Common myeloid progenitor, CD34-positive (primary cell): ENCODE results near the gene PRKAG1.

Source experiments
- CTCF ChIA-PET: fragments of 350-600 bp; sonication (Branson Sonifier 250); formaldehyde crosslinking; loops from one replicate; lab custom pipeline; 2021; ENCODE audit warnings: antibody characterized with exemption; lab: Charles Lee
- POLR2A ChIA-PET: fragments of 350-600 bp; sonication (Branson Sonifier 250); formaldehyde crosslinking; loops from one replicate; lab custom pipeline; 2021; ENCODE audit warnings: antibody characterized with exemption; lab: Charles Lee
- DNase-seq, 3 donors: peaks; one replicate each; pipeline versions ENCODE4 v3.0.0 to v3.0.0-alpha.2; 2013
- H3K27ac ChIP-seq, 2 experiments: 1 replicate in 1 of 2; 2 replicates in 1 of 2; pipeline ENCODE4 v1.7.0; 2013; ENCODE audit warnings: inconsistent platforms in 2 of 2, low read length in 2 of 2, mild to moderate bottlenecking in 2 of 2, low read depth in 1 of 2, moderate library complexity in 1 of 2; ENCODE audit not compliant: severe bottlenecking in 2 of 2, insufficient read depth in 1 of 2, poor library complexity in 1 of 2
- H3K27me3 ChIP-seq, 5 experiments: replicated peaks in 2 of 5; 1 replicate in 3 of 5; 2 replicates in 2 of 5; pipeline versions ENCODE4 v1.6.1 to v1.7.0; 2013; ENCODE audit warnings: low read length in 4 of 5, mild to moderate bottlenecking in 2 of 5, moderate library complexity in 2 of 5, inconsistent platforms in 1 of 5; ENCODE audit not compliant: insufficient read depth in 5 of 5, control insufficient read depth in 4 of 5
- H3K36me3 ChIP-seq, 4 experiments: 1 replicate in 2 of 4; 2 replicates in 2 of 4; pipeline versions ENCODE4 v1.6.1 to v1.7.0; 2013; ENCODE audit warnings: low read length in 3 of 4, control low read depth in 1 of 4, mild to moderate bottlenecking in 1 of 4; ENCODE audit not compliant: control insufficient read depth in 4 of 4, insufficient read depth in 4 of 4
- H3K4me1 ChIP-seq, 4 experiments: 1 replicate in 3 of 4; 2 replicates in 1 of 4; pipeline versions ENCODE4 v1.6.1 to v1.7.1; 2013; ENCODE audit warnings: low read length in 3 of 4, mild to moderate bottlenecking in 3 of 4, control low read depth in 1 of 4, inconsistent platforms in 1 of 4, moderate library complexity in 1 of 4; ENCODE audit not compliant: control insufficient read depth in 4 of 4, insufficient read depth in 4 of 4; ENCODE audit errors: control extremely low read depth in 1 of 4
- H3K4me3 ChIP-seq, 7 experiments: 1 replicate in 4 of 7; 2 replicates in 3 of 7; pipeline versions ENCODE4 v1.5.1 to v1.7.0; 2013; ENCODE audit warnings: mild to moderate bottlenecking in 7 of 7, low read length in 6 of 7, moderate library complexity in 6 of 7, inconsistent platforms in 2 of 7, low read depth in 2 of 7, control low read depth in 1 of 7; ENCODE audit not compliant: insufficient read depth in 4 of 7, control insufficient read depth in 1 of 7; ENCODE audit errors: extremely low read depth in 1 of 7
- H3K9me3 ChIP-seq, 5 experiments: 1 replicate in 4 of 5; 2 replicates in 1 of 5; pipeline versions ENCODE4 v1.6.1 to v1.7.1; 2013; ENCODE audit warnings: low read length in 4 of 5, mild to moderate bottlenecking in 2 of 5, inconsistent platforms in 1 of 5, low read depth in 1 of 5, moderate library complexity in 1 of 5; ENCODE audit not compliant: control insufficient read depth in 4 of 5, insufficient read depth in 2 of 5; ENCODE audit errors: control extremely low read depth in 1 of 5
- WGBS: methylation state at CpG from one replicate; pipeline ENCODE4 v1.1.5; 2013; ENCODE audit not compliant: insufficient coverage; 5-methylcytosine and 5-hydroxymethylcytosine counted together

PRKAG1 gene

GRCh38 chr12:48979602-48980388, 38.8 kb downstream of the PRKAG1 start:
- peaks cover 0 to 47% (median 42%) of the 10 kb centered on the region in 4 experiments for H3K4me1 ChIP-seq
- H3K36me3 ChIP-seq: no peaks in the 10 kb centered on the region
- POLR2A ChIA-PET: no interaction called here
- under 1% methylated on average over 50 of the region's 55 CpGs for WGBS
- no peak overlapping the region for H3K27ac ChIP-seq
- H3K4me3 ChIP-seq: peak overlapping the region; percentile 15 to 69 (median 51)
- H3K9me3 ChIP-seq: no peaks in the 10 kb centered on the region
- peak in 2 of 3 donors; percentile 32 to 47 for DNase-seq
- H3K27me3 ChIP-seq: peaks cover 7 to 95% (median 52%) of the 10 kb centered on the region in 5 experiments
- CTCF ChIA-PET: interaction anchor here (1.4 to 75.7 kb wide), 7 partner anchors 5 to 127 kb away, joined by 3 to 1637 read pairs (median 64); partner anchors contain the start of genes ARF3, DDN, DDX23 and FKBP11

GRCh38 chr12:48978741-48979601, 39.6 kb downstream of the PRKAG1 start:
- CTCF ChIA-PET: interaction anchor here (1.2 to 75.7 kb wide), 9 partner anchors 4 to 127 kb away, joined by 3 to 1637 read pairs (median 12); partner anchors contain the start of genes ARF3, DDN, DDX23 and FKBP11
- Histone ChIP-seq H3K27ac (no peak overlapping the region), H3K36me3 (no peaks in the 10 kb centered on the region), H3K27me3 (peaks cover 7 to 95% (median 51%) of the 10 kb centered on the region in 5 experiments), H3K4me1 (peaks cover 0 to 50% (median 44%) of the 10 kb centered on the region in 4 experiments), H3K9me3 (no peaks in the 10 kb centered on the region), H3K4me3 (peak overlapping the region in 6 of 7 experiments; percentile 15 to 69 (median 54))
- WGBS: 2% methylated on average over 37 of the region's 45 CpGs
- DNase-seq: peak in 1 of 3 donors; percentile 33
- POLR2A ChIA-PET: interaction anchor here (1.5 to 1.9 kb wide), 2 partner anchors 9 to 19 kb away, joined by 4 to 7 read pairs; no protein-coding TSS in a partner anchor

- 2% methylated on average over 34 of the region's 45 CpGs for WGBS
- DNase-seq: no peak
- CTCF ChIA-PET: interaction anchor here (1.0 to 75.7 kb wide), 11 partner anchors 3 to 151 kb away, joined by 4 to 1637 read pairs (median 10); partner anchors contain the start of genes ARF3, DDN, FKBP11 and WNT1
- Histone ChIP-seq H3K9me3 (no peaks in the 10 kb centered on the region), H3K4me3 (peak within 1 kb of the TSS in 6 of 7 experiments; percentile 1 to 69 (median 40)), H3K4me1 (peaks cover 0 to 52% (median 47%) of the 10 kb centered on the region in 4 experiments), H3K27me3 (peaks cover 4 to 95% (median 54%) of the 10 kb centered on the region in 5 experiments), H3K27ac (no peak within 1 kb of the TSS), H3K36me3 (no peaks in the 10 kb centered on the region)
- POLR2A ChIA-PET: interaction anchor here (0.8 to 1.9 kb wide), 5 partner anchors 10 to 37 kb away, joined by 3 to 7 read pairs (median 4); partner anchors contain the start of gene ARF3
Measured at GRCh38 chr12:48978291-48978740, 40.3 kb downstream of the PRKAG1 start, which contains the start of gene WNT1. Gene WNT1, plus strand, starts transcription at chr12:48978322. Its CDS starts 329 bp downstream, at chr12:48978651.

- CTCF ChIA-PET: interaction anchor here (1.0 to 75.7 kb wide), 13 partner anchors 3 to 152 kb away, joined by 3 to 1637 read pairs (median 5); partner anchors contain the start of genes ARF3, DDN, FKBP11 and RHEBL1
- H3K27me3 ChIP-seq: peaks cover 4 to 97% (median 56%) of the 10 kb centered on the region in 5 experiments
- H3K9me3 ChIP-seq: no peaks in the 10 kb centered on the region
- WGBS: 13% methylated on average over 25 of the region's 50 CpGs
- POLR2A ChIA-PET: interaction anchor here (0.8 to 1.9 kb wide), 5 partner anchors 11 to 36 kb away, joined by 3 to 7 read pairs (median 4); partner anchors contain the start of gene ARF3
- DNase-seq: peak; percentile 81 to 95 (median 94)
- H3K4me1 ChIP-seq: peaks cover 0 to 57% (median 53%) of the 10 kb centered on the region in 4 experiments
- no peaks in the 10 kb centered on the region for H3K36me3 ChIP-seq
- no peak overlapping the region for H3K27ac ChIP-seq
- H3K4me3 ChIP-seq: peak overlapping the region in 2 of 7 experiments; percentile 58 to 66
Measured at GRCh38 chr12:48977290-48978281, 41.0 kb downstream of the PRKAG1 start.

- POLR2A ChIA-PET: interaction anchor here (1.2 kb wide), 1 partner anchor 17 kb away, joined by 5 read pairs; the partner anchor contains the start of gene ARF3
Measured at GRCh38 chr12:48973941-48974673, 44.5 kb downstream of the PRKAG1 start.

More at GRCh38 chr12:48973941-48974673, 44.5 kb downstream of the PRKAG1 start:
- Histone ChIP-seq H3K27ac (no peak overlapping the region), H3K27me3 (peaks cover 4 to 96% (median 54%) of the 10 kb centered on the region in 5 experiments), H3K9me3 (no peaks in the 10 kb centered on the region), H3K4me3 (no peak overlapping the region), H3K4me1 (peaks cover 0 to 64% (median 59%) of the 10 kb centered on the region in 4 experiments), H3K36me3 (no peaks in the 10 kb centered on the region)
- DNase-seq: peak in 2 of 3 donors; percentile 52 to 57
- CTCF ChIA-PET: interaction anchor here (0.9 to 75.7 kb wide), 5 partner anchors 17 to 257 kb away, joined by 3 to 1637 read pairs (median 5); partner anchors contain the start of genes ARF3, DDN, FKBP11 and WNT1
- WGBS: 17% methylated on average over 16 of the region's 19 CpGs
